H1 (cell line): Measurements from ENCODE around the gene ITPR3. TPM values are rescaled to one million over a fixed set of nuclear protein-coding genes. Genes with fewer than 3 reads are reported as not detected.

ENCODE experiments used
- CTCF ChIA-PET: fragments of 300-600 bp; sonication (Branson Sonifier 250); formaldehyde crosslinking; loops from one replicate; lab custom pipeline; 2021; ENCODE audit not compliant: partially characterized antibody; lab: Charles Lee
- POLR2A ChIA-PET: fragments of 300-600 bp; sonication (Branson Sonifier 250); formaldehyde crosslinking; loops from one replicate; lab custom pipeline; 2021; ENCODE audit warnings: inconsistent platforms; ENCODE audit not compliant: partially characterized antibody; lab: Charles Lee
- DNase-seq, 2 experiments: peaks; one replicate each; pipeline versions ENCODE4 v3.0.0 to v3.0.0-alpha.2; 2010 to 2022; ENCODE audit warnings: low spot score in 2 of 2, low read depth in 1 of 2, mixed read lengths in 1 of 2
- FAIRE-seq: peaks from 2 replicates; lab custom pipeline; 2011; peaks lifted over from hg19 to GRCh38; lab: Jason Lieb, UNC
- H2AFZ ChIP-seq: 2 replicates; pipeline ENCODE4 v1.8.1; 2012; ENCODE audit warnings: low read length, inconsistent platforms
- H2AK5ac ChIP-seq: 2 replicates; pipeline ENCODE4 v1.6.1; 2013; ENCODE audit warnings: low read depth, low read length
- H2BK120ac ChIP-seq: replicated peaks from 2 replicates; pipeline ENCODE3; 2013; ENCODE audit warnings: low read depth, low read length, inconsistent platforms
- H2BK12ac ChIP-seq: 2 replicates; pipeline ENCODE4 v1.6.1; 2013; ENCODE audit warnings: low read depth, low read length
- H2BK15ac ChIP-seq: 2 replicates; pipeline ENCODE4 v1.6.1; 2013; ENCODE audit warnings: low read length
- H2BK20ac ChIP-seq: 2 replicates; pipeline ENCODE4 v1.6.1; 2013; ENCODE audit warnings: low read length
- H2BK5ac ChIP-seq: 2 replicates; pipeline ENCODE4 v1.6.1; 2013; ENCODE audit warnings: low read depth, low read length
- H3K14ac ChIP-seq: 2 replicates; pipeline ENCODE4 v1.6.1; 2013; ENCODE audit warnings: inconsistent platforms; ENCODE audit not compliant: insufficient read length
- H3K18ac ChIP-seq: 2 replicates; pipeline ENCODE4 v1.6.1; 2013; ENCODE audit warnings: low read length; ENCODE audit errors: extremely low read depth
- H3K23ac ChIP-seq: 2 replicates; pipeline ENCODE4 v1.6.1; 2013; ENCODE audit warnings: inconsistent platforms; ENCODE audit not compliant: insufficient read length
- H3K23me2 ChIP-seq: 2 replicates; pipeline ENCODE4 v1.6.1; 2013; ENCODE audit warnings: low read depth, low read length
- H3K27ac ChIP-seq: 2 replicates; pipeline ENCODE4 v1.6.1; 2011; ENCODE audit warnings: low read depth, low read length, inconsistent platforms
- H3K27me3 ChIP-seq, 4 experiments: replicated peaks in 1 of 4; 1 replicate in 1 of 4; 2 replicates in 3 of 4; pipeline versions ENCODE4 v1.6.1 to v1.8.1; 2011 to 2013; ENCODE audit warnings: low read length in 3 of 4, mild to moderate bottlenecking in 3 of 4, inconsistent platforms in 2 of 4, mixed read lengths in 2 of 4, moderate library complexity in 1 of 4; ENCODE audit not compliant: control insufficient read depth in 3 of 4, insufficient read depth in 3 of 4; ENCODE audit errors: extremely low read depth in 1 of 4
- H3K36me3 ChIP-seq, 4 experiments: 2 replicates each; pipeline versions ENCODE4 v1.6.1 to v1.8.1; 2011 to 2013; ENCODE audit warnings: mild to moderate bottlenecking in 4 of 4, low read length in 3 of 4, moderate library complexity in 2 of 4, control low read depth in 1 of 4, inconsistent platforms in 1 of 4; ENCODE audit not compliant: insufficient read depth in 4 of 4, control insufficient read depth in 2 of 4
- H3K4ac ChIP-seq: replicated peaks from 2 replicates; pipeline ENCODE3; 2013; ENCODE audit warnings: low read length, low read depth, mixed read lengths, inconsistent platforms; ENCODE audit not compliant: insufficient read length
- H3K4me1 ChIP-seq, 4 experiments: replicated peaks in 1 of 4; 1 replicate in 1 of 4; 2 replicates in 3 of 4; pipeline versions ENCODE4 v1.6.1 to v1.8.1; 2011 to 2013; ENCODE audit warnings: low read length in 3 of 4, inconsistent platforms in 2 of 4, mixed read lengths in 1 of 4; ENCODE audit not compliant: insufficient read depth in 4 of 4, control insufficient read depth in 3 of 4
- H3K4me2 ChIP-seq, 2 experiments: 2 replicates each; pipeline versions ENCODE4 v1.6.1 to v1.8.1; 2011 to 2013; ENCODE audit warnings: low read depth in 2 of 2, low read length in 2 of 2, control low read depth in 1 of 2, inconsistent platforms in 1 of 2, mild to moderate bottlenecking in 1 of 2; ENCODE audit not compliant: insufficient read depth in 1 of 2
- H3K4me3 ChIP-seq, 4 experiments: fragments of 200-600, 300-600 bp in 1 of 4; sonication (generic), shearing (Covaris generic), sonication (Bioruptor Twin) in 1 of 4; 2 replicates each; pipeline versions ENCODE4 v1.5.1 to v1.8.1; 2011 to 2016; ENCODE audit warnings: low read length in 4 of 4, low read depth in 3 of 4, control low read depth in 2 of 4, inconsistent platforms in 2 of 4, mild to moderate bottlenecking in 2 of 4, mixed read lengths in 1 of 4, moderate library complexity in 1 of 4; ENCODE audit not compliant: insufficient read depth in 2 of 4; ENCODE audit errors: extremely low read depth in 1 of 4
- H3K56ac ChIP-seq: replicated peaks from 2 replicates; pipeline ENCODE3; 2013; ENCODE audit warnings: low read depth, mild to moderate bottlenecking, mixed read lengths, low read length, inconsistent platforms; ENCODE audit not compliant: insufficient read length
- H3K79me1 ChIP-seq: 2 replicates; pipeline ENCODE4 v1.6.1; 2013; ENCODE audit warnings: low read depth, low read length, control low read depth
- H3K79me2 ChIP-seq, 2 experiments: 2 replicates each; pipeline versions ENCODE4 v1.6.1 to v1.8.1; 2012 to 2013; ENCODE audit warnings: low read length in 2 of 2, mild to moderate bottlenecking in 2 of 2, inconsistent platforms in 1 of 2; ENCODE audit not compliant: insufficient read depth in 2 of 2, control insufficient read depth in 1 of 2
- H3K9ac ChIP-seq, 4 experiments: replicated peaks in 1 of 4; 1 replicate in 1 of 4; 2 replicates in 3 of 4; pipeline versions ENCODE4 v1.6.1 to v1.8.1; 2011 to 2013; ENCODE audit warnings: low read depth in 3 of 4, low read length in 3 of 4, control low read depth in 2 of 4, mild to moderate bottlenecking in 2 of 4, moderate library complexity in 2 of 4, inconsistent platforms in 1 of 4; ENCODE audit errors: extremely low read depth in 1 of 4
- H3K9me3 ChIP-seq, 2 experiments: 2 replicates each; pipeline versions ENCODE4 v1.6.1 to v1.8.1; 2012 to 2013; ENCODE audit warnings: mild to moderate bottlenecking in 2 of 2, moderate library complexity in 2 of 2, control low read depth in 1 of 2, inconsistent platforms in 1 of 2, low read depth in 1 of 2, low read length in 1 of 2, mixed read lengths in 1 of 2; ENCODE audit not compliant: insufficient read depth in 2 of 2
- H4K20me1 ChIP-seq, 2 experiments: replicated peaks in 1 of 2; 2 replicates each; pipeline versions ENCODE3 to v1.8.1; 2011 to 2013; ENCODE audit warnings: inconsistent platforms in 2 of 2, low read length in 2 of 2, mild to moderate bottlenecking in 1 of 2; ENCODE audit not compliant: insufficient read depth in 2 of 2, control insufficient read depth in 1 of 2
- H4K5ac ChIP-seq: 2 replicates; pipeline ENCODE4 v1.6.1; 2013; ENCODE audit warnings: low read length, low read depth, mixed read lengths, inconsistent platforms; ENCODE audit not compliant: insufficient read length
- H4K8ac ChIP-seq: 2 replicates; pipeline ENCODE4 v1.8.0; 2013; ENCODE audit warnings: mild to moderate bottlenecking, moderate library complexity, low read length, inconsistent platforms; ENCODE audit not compliant: insufficient read depth; ENCODE audit errors: extremely low read depth
- H4K91ac ChIP-seq: replicated peaks from 2 replicates; pipeline ENCODE3; 2013; ENCODE audit warnings: low read length, mixed read lengths, inconsistent platforms; ENCODE audit not compliant: insufficient read length
- BACH1 ChIP-seq: IDR thresholded peaks from 2 replicates; pipeline ENCODE4 v1.6.1; 2012; ENCODE audit warnings: low read length, improper control_type of control experiment
- CBX5 ChIP-seq: fragments of 300-800, 300-1000 bp; sonication (generic); IDR thresholded peaks from 2 replicates; pipeline ENCODE4 v1.7.1; 2016; ENCODE audit warnings: antibody characterized with exemption, low read length, low read depth
- CHD1 ChIP-seq: IDR thresholded peaks from 2 replicates; pipeline ENCODE4 v1.6.1; 2012; ENCODE audit warnings: low read depth, low read length, improper control_type of control experiment
- CREB1 ChIP-seq: IDR thresholded peaks from 2 replicates; pipeline ENCODE4 v1.6.1; 2012; ENCODE audit warnings: inconsistent platforms
- EP300 ChIP-seq, 2 experiments: IDR thresholded peaks; 1 replicate in 1 of 2; 2 replicates in 1 of 2; pipeline ENCODE4 v1.6.1; 2011 to 2012; ENCODE audit warnings: low read depth in 2 of 2, low read length in 2 of 2, mild to moderate bottlenecking in 2 of 2, borderline replicate concordance in 1 of 2, inconsistent platforms in 1 of 2, moderate library complexity in 1 of 2
- HDAC2 ChIP-seq, 2 experiments: fragments of 300-600 bp in 1 of 2; sonication (generic) in 1 of 2; IDR thresholded peaks; 2 replicates each; pipeline ENCODE4 v1.6.1; 2011 to 2012; ENCODE audit warnings: low read depth in 2 of 2, low read length in 2 of 2, mild to moderate bottlenecking in 2 of 2, moderate library complexity in 2 of 2, borderline replicate concordance in 1 of 2, inconsistent platforms in 1 of 2
- KDM4A ChIP-seq: IDR thresholded peaks from one replicate; pipeline ENCODE4 v1.7.1; 2012; ENCODE audit warnings: low read depth, mild to moderate bottlenecking, moderate library complexity, low read length, inconsistent platforms; ENCODE audit not compliant: severe bottlenecking
- PHF8 ChIP-seq: fragments of 200-600 bp; sonication (generic); conservative IDR thresholded peaks from 2 replicates; pipeline ENCODE4 v1.7.1; 2012; ENCODE audit warnings: low read depth, mild to moderate bottlenecking, inconsistent platforms, low read length, moderate library complexity
- RAD21 ChIP-seq, 2 experiments: IDR thresholded peaks in 1 of 2; conservative IDR thresholded peaks in 1 of 2; 2 replicates each; pipeline ENCODE4 v1.6.1; 2011; ENCODE audit warnings: low read depth in 2 of 2, low read length in 2 of 2, improper control_type of control experiment in 1 of 2, inconsistent platforms in 1 of 2, mild to moderate bottlenecking in 1 of 2, moderate library complexity in 1 of 2
- RFX5 ChIP-seq: IDR thresholded peaks from 2 replicates; pipeline ENCODE4 v1.6.1; 2011; ENCODE audit warnings: low read depth, low read length, improper control_type of control experiment, borderline replicate concordance
- SIX5 ChIP-seq: IDR thresholded peaks from 2 replicates; pipeline ENCODE4 v1.6.1; 2011; ENCODE audit warnings: mild to moderate bottlenecking, low read depth, low read length
- SUZ12 ChIP-seq: fragments of 200-600 bp; sonication (generic); IDR thresholded peaks from 2 replicates; pipeline ENCODE4 v1.6.1; 2012; ENCODE audit warnings: mild to moderate bottlenecking, inconsistent platforms, low read length, moderate library complexity, mixed read lengths
- WGBS, 2 experiments: shearing (Covaris generic) in 1 of 2; methylation state at CpG; one replicate each; pipeline versions ENCODE4 v1.1.6 to v1.1.7; 2013 to 2015; ENCODE audit warnings: low lambda C conversion rate in 2 of 2, mixed read lengths in 2 of 2, inconsistent platforms in 1 of 2, low coverage in 1 of 2, missing lambda C conversion rate in 1 of 2; ENCODE audit not compliant: insufficient replicate concordance in 2 of 2, insufficient coverage in 1 of 2, insufficient read length in 1 of 2; ENCODE audit errors: extremely low coverage in 1 of 2, missing lambda C conversion rate in 1 of 2; 5-methylcytosine and 5-hydroxymethylcytosine counted together
- polyA plus RNA-seq, 7 experiments: library from polyadenylated mRNA; depleted of rRNA in 3 of 7; stranded (reverse) in 5 of 7; unstranded in 2 of 7; fragments of >200 nt in 5 of 7; fragments of 200-250 nt in 2 of 7; gene quantifications; 1 replicate in 5 of 7; 2 replicates in 1 of 7; 4 replicates in 1 of 7; pipeline versions ENCODE4 v1.2.1 to v1.2.3, GENCODE V29; 2011 to 2013; ENCODE audit warnings: missing spikeins in 2 of 7, mixed read lengths in 2 of 7
- total RNA-seq: library from RNA; stranded (reverse); fragmentation: NEBNext Ultra II Directional; extraction: Animal tissue kit (Norgen Biotek cat#: 25700); gene quantifications from 2 replicates; pipeline ENCODE4 v1.2.1, GENCODE V29; 2021

Gene ITPR3
- total and polyA plus RNA-seq, 2 of the 8 experiments (the other 6 are each of a cell fraction or from before 2014, with no cell fraction given): 29.1 to 45.7 TPM

DNA sequence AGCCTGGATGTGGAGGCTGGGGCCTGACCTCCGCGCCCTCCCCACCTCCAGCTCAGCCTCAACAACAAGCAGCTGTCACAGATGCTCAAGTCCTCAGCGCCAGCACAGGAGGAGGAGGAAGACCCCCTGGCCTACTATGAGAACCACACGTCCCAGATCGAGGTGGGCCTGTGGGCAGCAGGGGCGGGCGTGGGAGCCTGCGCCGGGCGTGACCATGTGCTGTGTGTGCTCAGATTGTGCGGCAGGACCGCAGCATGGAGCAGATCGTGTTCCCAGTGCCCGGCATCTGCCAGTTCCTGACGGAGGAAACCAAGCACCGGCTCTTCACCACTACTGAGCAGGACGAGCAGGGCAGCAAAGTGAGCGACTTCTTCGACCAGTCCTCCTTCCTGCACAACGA, 66.9 kb downstream of the ITPR3 start:
- H3K9me3 ChIP-seq: no peaks in the 10 kb centered on the region
- H3K23me2 ChIP-seq: no peaks in the 10 kb centered on the region
- no peak overlapping the region for H2AFZ ChIP-seq
- H4K91ac ChIP-seq: no peak overlapping the region
- H2BK20ac ChIP-seq: no peak overlapping the region
- H4K8ac ChIP-seq: no peak overlapping the region
- no peak overlapping the region for H4K5ac ChIP-seq
- ChIA-PET POLR2A (interaction anchor here (1.8 kb wide), 1 partner anchor 9 kb away, joined by 6 read pairs; no protein-coding TSS in a partner anchor), CTCF (interaction anchor here (1.0 to 2.7 kb wide), 7 partner anchors 13 to 317 kb away, joined by 3 to 18 read pairs (median 5); no protein-coding TSS in a partner anchor)
- peaks cover 0 to 10% of the 10 kb centered on the region in 2 experiments for H4K20me1 ChIP-seq
- H2BK12ac ChIP-seq: no peak overlapping the region
- H3K23ac ChIP-seq: no peak overlapping the region
- 96% methylated on average over 12 of the region's 20 CpGs; no CpG with 5 or more reads in 1 of the 2 experiments for WGBS, 2 experiments
- H3K18ac ChIP-seq: no peak overlapping the region
- H2BK15ac ChIP-seq: no peak overlapping the region
- H3K27me3 ChIP-seq: no peaks in the 10 kb centered on the region
- H3K4ac ChIP-seq: no peak overlapping the region
- H2AK5ac ChIP-seq: no peak overlapping the region
- H3K14ac ChIP-seq: no peak overlapping the region
- no peak overlapping the region for H2BK120ac ChIP-seq
- no peak overlapping the region for H3K27ac ChIP-seq
- H3K79me1 ChIP-seq: no peaks in the 10 kb centered on the region
- FAIRE-seq (no peak), DNase-seq (no peak)
- no peak overlapping the region for H3K56ac ChIP-seq
- H3K4me2 ChIP-seq: no peak overlapping the region
- H2BK5ac ChIP-seq: no peak overlapping the region
- H3K79me2 ChIP-seq: no peaks in the 10 kb centered on the region
- no peak for TF ChIP-seq CREB1
- TF ChIP-seq PHF8: no peak
- no peak for TF ChIP-seq BACH1
- TF ChIP-seq EP300 (IDR thresholded peaks at IDR 0.05; ENCODE audit: borderline replicate concordance in 1 of 2, low read depth in 2 of 2, low read length in 2 of 2): no peak
- TF ChIP-seq SUZ12: no peak
- no peak for TF ChIP-seq CHD1
- no peak for TF ChIP-seq CBX5
- no peak for TF ChIP-seq HDAC2 (IDR thresholded peaks at IDR 0.05; ENCODE audit: borderline replicate concordance in 1 of 2, low read depth in 2 of 2, low read length in 2 of 2)
- TF ChIP-seq RFX5: no peak
- TF ChIP-seq KDM4A: no peak
- TF ChIP-seq RAD21 (IDR thresholded peaks at IDR 0.05 in 1 of 2, conservative IDR thresholded peaks at IDR 0.05 in 1 of 2; ENCODE audit: low read depth in 2 of 2, low read length in 2 of 2): no peak
- no peak for TF ChIP-seq SIX5
- no peak overlapping the region for H3K4me3 ChIP-seq
- no peak overlapping the region for H3K9ac ChIP-seq
- peaks cover 0 to 5% (median 1%) of the 10 kb centered on the region in 4 experiments; a peak in 3 of 7 replicates for H3K4me1 ChIP-seq
- peaks cover 17 to 56% (median 52%) of the 10 kb centered on the region in 4 experiments; a peak in 7 of 8 replicates for H3K36me3 ChIP-seq
